PC-9 (cell line): Measurements from ENCODE around the gene IGFL1. TPM values are rescaled to one million over a fixed set of nuclear protein-coding genes. Genes with fewer than 3 reads are reported as not detected.
"Not testable (repeated sequence)": the region's sequence is repeated elsewhere in the genome, so short reads cannot be mapped to it uniquely, and the experiment has no call there.

Experiments
- BruUV-seq: library from RNA; stranded (reverse); fragments of 400-500 nt; replicated peaks from 2 replicates; lab custom pipeline; 2021; lab: Mats Ljungman, UMichigan
- CTCF ChIA-PET: fragments of 300-600 bp; sonication (Branson Sonifier 250); formaldehyde crosslinking; loops from one replicate; lab custom pipeline; 2022; ENCODE audit warnings: antibody characterized with exemption; lab: Charles Lee
- POLR2A ChIA-PET: fragments of 300-600 bp; sonication (Branson Sonifier 250); formaldehyde crosslinking; loops from one replicate; lab custom pipeline; 2022; ENCODE audit warnings: antibody characterized with exemption; ENCODE audit not compliant: unreplicated experiment; lab: Charles Lee
- DNase-seq, 2 experiments: peaks; one replicate each; pipeline versions ENCODE4 v3.0.0 to v3.0.0-alpha.2; 2015 to 2022; ENCODE audit warnings: mixed read lengths in 1 of 2
- H2AFZ ChIP-seq: fragments of 200-600 bp; sonication (generic); 2 replicates; pipeline ENCODE4 v1.8.1; 2017; ENCODE audit warnings: antibody characterized with exemption
- H3F3A ChIP-seq: fragments of 200-600 bp; sonication (generic); 2 replicates; pipeline ENCODE4 v1.8.1; 2017; ENCODE audit warnings: antibody characterized with exemption, mild to moderate bottlenecking, low read depth; ENCODE audit not compliant: insufficient read depth
- H3K27ac ChIP-seq: fragments of 200-600 bp; sonication (generic); 2 replicates; pipeline ENCODE4 v1.6.1; 2016; ENCODE audit warnings: mixed run types
- H3K27me3 ChIP-seq: fragments of 200-600 bp; sonication (generic); 2 replicates; pipeline ENCODE4 v1.6.1; 2016; ENCODE audit warnings: low read depth, mixed run types; ENCODE audit not compliant: insufficient read depth
- H3K36me3 ChIP-seq: fragments of 200-600 bp; sonication (generic); 2 replicates; pipeline ENCODE4 v1.6.1; 2016; ENCODE audit warnings: low read depth, mixed run types
- H3K4me1 ChIP-seq: fragments of 200-600 bp; sonication (generic); replicated peaks from 2 replicates; pipeline ENCODE4 v1.6.1; 2016; ENCODE audit warnings: mixed run types; ENCODE audit not compliant: insufficient read depth
- H3K4me2 ChIP-seq: fragments of 200-600 bp; sonication (generic); 2 replicates; pipeline ENCODE4 v1.6.1; 2017; ENCODE audit warnings: mixed run types
- H3K4me3 ChIP-seq: fragments of 200-600 bp; sonication (generic); 2 replicates; pipeline ENCODE4 v1.6.1; 2016; ENCODE audit warnings: mixed run types
- H3K79me2 ChIP-seq: fragments of 200-600 bp; sonication (generic); 2 replicates; pipeline ENCODE4 v1.6.1; 2017; ENCODE audit warnings: low read depth, mixed run types
- H3K9me2 ChIP-seq: fragments of 200-600 bp; sonication (generic); 2 replicates; pipeline ENCODE4 v1.8.1; 2017; ENCODE audit warnings: mild to moderate bottlenecking; ENCODE audit not compliant: insufficient read depth
- H3K9me3 ChIP-seq: fragments of 200-600 bp; sonication (generic); 2 replicates; pipeline ENCODE4 v1.8.1; 2016; ENCODE audit warnings: low read depth; ENCODE audit not compliant: insufficient read depth
- H4K20me1 ChIP-seq: fragments of 200-600 bp; sonication (generic); 2 replicates; pipeline ENCODE4 v1.8.1; 2017; ENCODE audit not compliant: insufficient read depth
- EZH2 ChIP-seq: fragments of 200-600 bp; sonication (generic); IDR thresholded peaks from 2 replicates; pipeline ENCODE4 v1.8.0; 2017; ENCODE audit warnings: antibody characterized with exemption, low read depth
- intact Hi-C: fragments of 100-400 bp; cut with micrococcal nuclease; formaldehyde crosslinking; loops from one replicate; pipeline ENCODE4 v1.10.0; 2022; ENCODE audit not compliant: unreplicated experiment
- total RNA-seq: library from RNA; stranded (reverse); gene quantifications from 2 replicates; pipeline ENCODE4 v1.2.3, GENCODE V29; 2021
- TF ChIP-seq, protein P1 (sequence below): fragments of 200-600 bp; sonication (generic); conservative IDR thresholded peaks from 2 replicates; pipeline ENCODE4 v1.6.1; 2017; ENCODE audit warnings: mixed run types, antibody characterized with exemption, mild to moderate bottlenecking, moderate library complexity

The IGFL1 gene
- total RNA-seq, 1 experiment from 2014 or later: 2.6 TPM

DNA sequence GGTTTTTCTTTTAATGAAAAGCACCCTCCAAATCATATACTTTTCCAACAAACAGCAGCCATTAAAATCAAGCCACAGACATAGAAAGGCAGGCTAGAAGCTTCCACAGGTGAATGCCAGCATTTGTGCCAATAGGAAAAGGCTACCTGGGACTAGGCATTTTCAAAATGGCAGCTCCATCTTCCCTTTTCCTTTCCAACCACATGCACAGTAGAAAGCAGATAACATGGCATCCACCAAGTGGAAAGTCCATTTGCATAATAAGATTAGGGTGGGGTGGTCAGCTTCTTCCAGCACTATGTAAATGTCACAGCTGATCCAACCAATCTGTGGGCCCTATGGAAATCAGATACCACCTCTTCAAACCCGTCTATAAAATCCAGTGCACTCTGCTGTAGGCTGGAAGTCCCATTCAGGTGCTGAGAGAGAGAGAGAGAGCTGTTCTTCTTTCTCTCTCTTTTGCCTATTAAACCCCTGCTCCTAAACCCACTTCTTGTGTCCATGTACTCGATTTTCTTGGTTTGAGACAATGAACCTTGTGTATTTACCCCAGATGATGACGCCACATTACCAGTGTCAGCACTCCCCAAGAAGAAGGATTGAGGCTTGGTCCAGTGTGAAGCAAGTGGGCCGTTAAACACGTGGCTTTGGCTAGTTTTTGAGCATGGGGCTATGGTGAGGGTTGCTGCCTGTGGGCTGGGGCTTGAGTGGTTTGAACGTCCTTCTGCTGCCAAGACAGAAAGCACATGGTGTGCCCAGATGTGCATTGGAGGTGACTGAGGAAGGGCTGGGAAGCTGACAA, 24.2 kb upstream of the IGFL1 start:
- Histone ChIP-seq H4K20me1 (peaks cover 8% of the 10 kb centered on the region; the same call in 1 of the 2 replicates), H3K79me2 (peaks cover 25% of the 10 kb centered on the region), H3K27me3 (no peaks in the 10 kb centered on the region), H3K4me2 (no peak overlapping the region), H3K9me3 (no peaks in the 10 kb centered on the region; the same call in 1 of the 2 replicates), H2AFZ (no peak overlapping the region), H3K9me2 (no peaks in the 10 kb centered on the region), H3K4me3 (no peak overlapping the region), H3F3A (peaks cover 75% of the 10 kb centered on the region), H3K36me3 (peaks cover 25% of the 10 kb centered on the region), H3K27ac (peak overlapping the region; percentile 61), H3K4me1 (peaks cover 87% of the 10 kb centered on the region)
- intact Hi-C loops: no loop called here
- no TSS peak for BruUV-seq
- TF ChIP-seq EZH2: no peak
- TF ChIP-seq, protein P1, sequence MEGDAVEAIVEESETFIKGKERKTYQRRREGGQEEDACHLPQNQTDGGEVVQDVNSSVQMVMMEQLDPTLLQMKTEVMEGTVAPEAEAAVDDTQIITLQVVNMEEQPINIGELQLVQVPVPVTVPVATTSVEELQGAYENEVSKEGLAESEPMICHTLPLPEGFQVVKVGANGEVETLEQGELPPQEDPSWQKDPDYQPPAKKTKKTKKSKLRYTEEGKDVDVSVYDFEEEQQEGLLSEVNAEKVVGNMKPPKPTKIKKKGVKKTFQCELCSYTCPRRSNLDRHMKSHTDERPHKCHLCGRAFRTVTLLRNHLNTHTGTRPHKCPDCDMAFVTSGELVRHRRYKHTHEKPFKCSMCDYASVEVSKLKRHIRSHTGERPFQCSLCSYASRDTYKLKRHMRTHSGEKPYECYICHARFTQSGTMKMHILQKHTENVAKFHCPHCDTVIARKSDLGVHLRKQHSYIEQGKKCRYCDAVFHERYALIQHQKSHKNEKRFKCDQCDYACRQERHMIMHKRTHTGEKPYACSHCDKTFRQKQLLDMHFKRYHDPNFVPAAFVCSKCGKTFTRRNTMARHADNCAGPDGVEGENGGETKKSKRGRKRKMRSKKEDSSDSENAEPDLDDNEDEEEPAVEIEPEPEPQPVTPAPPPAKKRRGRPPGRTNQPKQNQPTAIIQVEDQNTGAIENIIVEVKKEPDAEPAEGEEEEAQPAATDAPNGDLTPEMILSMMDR: no peak
- no peak for DNase-seq
- CTCF ChIA-PET: interaction anchor here (0.6 kb wide), 1 partner anchor 645 kb away, joined by 3 read pairs; the partner anchor contains the start of gene AP2S1
- POLR2A ChIA-PET: interaction anchor here (0.5 to 1.3 kb wide), 2 partner anchors 74 to 168 kb away, joined by 5 read pairs; no protein-coding TSS in a partner anchor

DNA sequence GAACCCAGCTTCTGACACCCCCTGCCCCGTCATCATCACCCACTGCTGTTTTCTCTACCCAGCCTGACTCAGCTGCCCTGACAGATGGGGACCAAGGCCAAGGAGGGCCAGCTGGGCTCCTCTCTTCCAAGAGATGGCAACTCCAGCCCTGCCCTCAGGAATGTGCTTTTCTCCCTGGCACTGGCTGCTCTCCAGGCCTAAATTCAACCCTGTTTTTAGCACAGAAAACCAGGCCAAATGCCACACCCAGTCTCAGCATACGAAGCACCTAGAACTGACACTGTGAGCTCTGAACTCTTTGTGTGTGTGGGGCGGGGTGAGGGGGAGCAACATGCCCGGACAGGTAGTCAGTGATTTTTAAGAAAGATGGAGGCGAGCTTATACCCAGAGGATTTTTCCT, 23.4 kb upstream of the IGFL1 start:
- peaks cover 17% of the 10 kb centered on the region for H3K36me3 ChIP-seq
- peaks cover 74% of the 10 kb centered on the region for H3F3A ChIP-seq
- H4K20me1 ChIP-seq: 0 out of 2 replicates have a peak, but pooled peaks cover under 1% of the 10 kb centered on the region
- TF ChIP-seq, protein P1: no peak
- no peak for TF ChIP-seq EZH2
- H3K9me2 ChIP-seq: no peaks in the 10 kb centered on the region
- no TSS peak for BruUV-seq
- peak overlapping the region; percentile 61 for H3K27ac ChIP-seq
- no peak overlapping the region for H2AFZ ChIP-seq
- POLR2A ChIA-PET: interaction anchor here (0.5 to 1.3 kb wide), 4 partner anchors 21 to 738 kb away, joined by 3 to 5 read pairs (median 5); partner anchors contain the start of gene FOSB
- CTCF ChIA-PET: no interaction called here
- intact Hi-C loops: no loop called here
- H3K9me3 ChIP-seq: no peaks in the 10 kb centered on the region; the same call in 1 of the 2 replicates
- no peak overlapping the region for H3K4me3 ChIP-seq
- no peaks in the 10 kb centered on the region for H3K27me3 ChIP-seq
- peak overlapping the region; percentile 31 for H3K4me2 ChIP-seq
- H3K79me2 ChIP-seq: peaks cover 17% of the 10 kb centered on the region
- peak; percentile 69 to 71 for DNase-seq
- H3K4me1 ChIP-seq: peaks cover 86% of the 10 kb centered on the region

DNA sequence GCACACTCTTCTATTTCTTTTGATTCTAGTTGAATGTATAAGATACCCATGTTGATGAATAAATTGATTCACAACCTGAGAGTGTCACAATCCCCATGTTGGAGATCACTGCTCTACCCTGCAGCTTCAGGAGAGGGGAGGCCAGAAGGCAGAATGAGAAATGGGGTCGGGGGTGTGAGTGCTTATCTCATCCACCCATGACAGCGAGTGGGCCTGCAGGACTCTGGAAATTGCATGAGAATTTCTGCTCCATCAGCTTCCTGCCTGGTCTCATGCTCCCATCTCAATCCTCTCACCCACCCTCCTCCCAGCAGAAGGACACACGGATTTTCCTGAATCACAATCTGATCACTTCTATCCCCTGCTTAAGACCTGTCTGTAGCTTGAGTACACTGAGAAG, 22.9 kb upstream of the IGFL1 start:
- Histone ChIP-seq H3K9me3 (no peaks in the 10 kb centered on the region; the same call in 1 of the 2 replicates), H3K4me1 (peaks cover 87% of the 10 kb centered on the region), H2AFZ (no peak overlapping the region), H3F3A (peaks cover 73% of the 10 kb centered on the region), H3K4me3 (no peak overlapping the region), H3K79me2 (peaks cover 12% of the 10 kb centered on the region), H3K4me2 (peak overlapping the region; percentile 31), H3K36me3 (peaks cover 12% of the 10 kb centered on the region; the same call in 1 of the 2 replicates), H3K27ac (peak overlapping the region; percentile 61), H3K9me2 (no peaks in the 10 kb centered on the region), H3K27me3 (no peaks in the 10 kb centered on the region), H4K20me1 (no peaks in the 10 kb centered on the region)
- intact Hi-C loops: no loop called here
- ChIA-PET POLR2A (interaction anchor here (0.6 to 1.3 kb wide), 3 partner anchors 22 to 739 kb away, joined by 3 to 5 read pairs (median 5); partner anchors contain the start of gene FOSB), CTCF (no interaction called here)
- BruUV-seq: no TSS peak
- DNase-seq: no peak
- TF ChIP-seq, protein P1: no peak
- no peak for TF ChIP-seq EZH2

DNA sequence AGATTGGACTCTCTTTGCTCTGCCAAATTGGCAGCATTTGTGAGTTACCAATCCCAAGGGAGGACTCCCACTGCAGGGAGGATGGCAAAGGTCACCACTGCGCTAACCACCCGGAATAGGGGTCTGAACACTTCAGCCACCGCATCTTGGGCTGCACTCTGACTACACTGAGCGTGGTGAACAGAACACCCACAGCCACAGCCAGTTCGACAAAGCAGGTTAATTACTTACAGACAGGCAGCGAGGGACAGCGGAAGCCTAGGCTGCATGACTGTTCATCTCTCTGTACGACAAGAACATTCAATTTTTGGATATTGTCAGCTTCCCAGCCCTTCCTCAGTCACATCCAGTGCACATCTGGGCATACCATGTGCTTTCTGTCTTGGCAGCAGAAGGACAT, 21.7 kb upstream of the IGFL1 start:
- H3K79me2 ChIP-seq, H3K36me3 ChIP-seq, H4K20me1 ChIP-seq, DNase-seq, intact Hi-C loops, H3K27me3 ChIP-seq, H3K4me3 ChIP-seq, H2AFZ ChIP-seq, H3K9me2 ChIP-seq, BruUV-seq, H3K9me3 ChIP-seq, CTCF ChIA-PET, POLR2A ChIA-PET: not testable (repeated sequence)
- Histone ChIP-seq H3F3A (peaks cover 73% of the 10 kb centered on the region), H3K4me2 (peak overlapping the region; percentile 75), H3K4me1 (peaks cover 94% of the 10 kb centered on the region), H3K27ac (peak overlapping the region; percentile 93)
